Measurements from ENCODE around the gene TRPV6.

Gene TRPV6

DNA sequence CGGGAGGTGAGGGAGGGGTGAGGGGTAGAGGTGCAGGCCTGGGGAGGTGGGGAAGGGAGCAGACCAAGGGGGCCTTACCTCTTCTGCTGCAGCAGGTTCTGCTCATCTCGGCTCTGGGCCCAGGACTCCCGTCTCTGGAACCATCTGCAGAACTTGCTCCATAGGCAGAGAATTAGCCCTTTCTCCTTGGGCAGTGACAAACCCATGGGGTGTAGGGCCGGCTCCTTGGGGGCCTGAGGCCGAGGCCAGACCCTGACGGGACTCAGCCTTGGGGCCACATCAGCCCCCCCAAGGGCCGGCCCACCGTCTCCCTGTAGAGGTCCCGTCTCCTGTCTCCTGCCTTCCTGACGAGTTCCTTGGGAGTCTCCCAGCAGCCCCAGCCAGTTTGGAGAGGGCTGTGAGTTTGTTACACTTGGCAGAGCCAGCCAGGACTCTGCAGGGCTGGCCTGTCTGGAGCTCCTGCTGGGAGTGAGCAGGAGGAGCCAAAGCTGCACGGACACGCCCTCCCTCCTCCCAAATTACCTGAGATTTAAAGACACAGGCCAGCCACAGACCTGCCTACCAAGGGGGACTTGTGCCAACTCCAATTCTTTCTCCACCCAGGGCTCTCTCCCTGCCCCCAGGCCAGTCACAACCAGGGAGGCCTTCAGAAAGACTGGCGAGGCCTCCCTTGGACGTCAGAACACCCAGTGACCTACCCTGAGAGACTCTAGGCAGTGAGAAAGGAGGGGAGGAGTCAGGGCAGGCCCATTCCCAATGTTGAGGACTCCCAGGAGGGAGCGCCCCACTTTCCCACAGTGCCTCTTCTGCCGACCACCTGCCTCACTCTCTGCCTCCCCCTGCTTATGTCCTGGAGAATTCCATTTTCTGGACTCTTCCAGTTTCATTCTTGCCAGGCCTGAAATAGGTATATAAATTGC lies at the start of gene TRPV6:
Gene TRPV6, minus strand, starts transcription at position 435 of the 920 bp plus-strand sequence.
- DNase-seq, result peak; percentile 10

DNA sequence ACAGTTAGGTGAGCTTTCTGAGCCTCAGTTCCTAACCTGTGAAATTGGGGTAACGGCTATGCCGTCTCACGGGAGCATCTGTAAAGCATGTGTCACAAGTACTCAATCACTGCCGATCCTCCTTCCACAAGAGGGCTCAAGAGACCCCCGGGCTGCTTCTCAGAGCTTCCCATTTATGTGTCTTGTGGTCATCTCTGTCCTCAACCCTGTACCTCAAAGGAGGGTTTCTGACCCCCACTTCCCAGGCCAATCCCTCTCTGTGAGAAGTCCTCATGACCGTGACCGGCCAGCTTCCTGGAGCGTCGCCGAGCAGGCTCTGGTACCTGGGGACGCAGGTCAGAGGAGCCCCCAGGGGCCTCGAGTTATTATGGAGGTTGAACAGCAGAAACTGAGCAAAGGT lies 48.5 kb upstream of the TRPV6 start:
- DNase-seq, result no peak

DNA sequence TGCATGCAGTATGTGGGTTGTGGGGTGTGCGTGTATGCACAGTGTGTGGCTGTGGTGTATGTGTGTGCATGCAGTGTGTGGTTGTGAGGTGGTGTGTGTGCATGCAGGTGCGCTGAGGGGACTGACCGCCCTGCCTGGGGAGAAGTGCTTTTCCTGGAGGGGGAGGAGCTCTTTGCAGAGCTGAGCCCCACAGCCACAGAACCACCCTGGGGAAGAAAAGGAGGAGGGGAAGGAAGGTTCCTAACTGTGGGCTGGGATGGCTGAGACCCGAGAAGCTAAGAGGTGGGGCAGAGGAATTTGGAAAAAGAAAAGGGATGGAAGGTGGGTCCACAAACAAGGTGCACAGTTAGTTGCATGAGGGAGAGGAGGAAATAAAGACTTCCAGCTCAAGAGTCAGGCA lies 48.1 kb upstream of the TRPV6 start, which contains the start of gene TRPV5:
Gene TRPV5, minus strand, starts transcription at position 123 of the 400 bp plus-strand sequence. CDS start 287 bp downstream, outside the sequence.
- no peak for DNase-seq

DNA sequence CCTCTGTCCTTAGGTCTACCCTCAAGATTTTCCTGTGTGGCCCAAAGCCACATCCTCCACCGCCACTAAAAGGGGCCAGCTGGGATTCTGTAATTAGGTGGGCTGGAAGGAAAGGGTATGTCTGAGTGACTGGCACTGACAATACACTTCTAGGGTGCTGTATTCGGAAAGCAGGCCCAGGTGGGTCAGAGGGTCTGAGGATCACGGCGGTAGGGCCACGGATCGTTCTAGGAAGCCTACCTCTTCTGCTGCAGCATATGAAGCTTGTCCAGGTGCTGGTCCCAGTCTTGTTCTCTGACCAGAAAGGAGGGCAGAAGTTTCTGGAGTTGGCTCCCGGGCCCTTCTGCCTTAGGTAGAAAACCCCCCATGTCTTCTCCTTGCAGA lies 47.5 kb upstream of the TRPV6 start:
- no peak for DNase-seq

DNA sequence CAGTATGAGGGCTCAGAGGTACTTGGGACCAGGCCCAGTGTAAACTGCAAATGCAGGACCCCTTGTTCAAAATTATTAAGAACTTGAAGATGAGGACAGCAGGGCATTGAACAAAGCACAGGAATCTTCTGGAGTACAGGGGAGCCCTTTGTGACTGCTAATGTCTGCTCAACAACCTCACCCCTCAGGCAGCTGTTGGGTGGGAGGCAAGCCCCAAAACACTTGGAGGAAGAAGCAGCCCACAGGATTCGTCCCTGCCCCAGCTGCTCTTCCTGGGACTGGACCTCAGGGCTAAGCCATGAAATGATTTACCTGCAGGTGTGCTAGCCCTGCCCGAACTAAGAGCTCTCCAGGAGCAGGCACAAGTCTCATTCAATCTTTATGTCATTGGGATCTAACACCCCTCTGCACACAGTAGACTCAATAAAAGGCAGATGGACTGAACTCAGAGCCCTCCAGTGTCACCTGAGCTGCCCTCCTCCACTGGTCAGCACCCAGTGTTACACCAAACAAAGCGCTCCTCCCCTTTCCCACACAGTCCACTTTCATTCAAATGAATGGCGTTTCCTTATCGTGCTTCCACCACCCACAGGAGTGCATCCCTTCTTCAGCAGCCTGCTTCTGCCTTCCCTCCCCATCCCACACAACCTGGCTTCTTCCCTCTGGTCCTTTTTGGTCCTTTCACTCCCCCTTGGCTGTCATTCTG lies 47.0 kb upstream of the TRPV6 start:
- no peak for DNase-seq

DNA sequence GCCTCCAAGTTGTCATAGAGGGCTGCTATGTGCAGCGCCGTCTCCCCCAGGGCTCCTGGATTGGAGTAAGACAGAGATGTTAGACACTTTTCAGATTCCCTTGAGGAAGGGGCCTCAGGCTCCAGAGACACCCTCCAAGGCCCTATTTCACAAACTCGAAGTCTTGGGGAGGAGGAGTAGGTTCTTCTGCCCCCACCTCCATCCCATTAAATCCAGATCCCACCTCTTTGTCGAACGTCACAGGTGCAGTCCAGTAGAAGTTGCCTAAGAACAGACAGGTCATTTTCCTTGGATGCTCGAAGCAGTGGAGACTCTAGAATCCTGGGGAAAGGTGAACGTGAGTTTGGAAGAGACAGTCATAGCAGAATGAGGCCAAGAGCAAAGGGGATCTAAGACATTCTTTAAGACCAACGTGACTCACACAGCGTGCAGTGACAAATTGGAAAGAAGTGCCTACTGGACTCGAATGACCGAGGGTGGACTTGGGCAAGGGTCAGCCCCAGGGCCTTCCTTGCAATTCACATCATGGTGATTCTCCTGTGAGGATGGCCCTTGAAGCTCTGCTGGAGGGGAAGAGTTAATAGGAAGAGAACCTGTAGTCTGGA lies 44.7 kb upstream of the TRPV6 start:
- no peak for DNase-seq

DNA sequence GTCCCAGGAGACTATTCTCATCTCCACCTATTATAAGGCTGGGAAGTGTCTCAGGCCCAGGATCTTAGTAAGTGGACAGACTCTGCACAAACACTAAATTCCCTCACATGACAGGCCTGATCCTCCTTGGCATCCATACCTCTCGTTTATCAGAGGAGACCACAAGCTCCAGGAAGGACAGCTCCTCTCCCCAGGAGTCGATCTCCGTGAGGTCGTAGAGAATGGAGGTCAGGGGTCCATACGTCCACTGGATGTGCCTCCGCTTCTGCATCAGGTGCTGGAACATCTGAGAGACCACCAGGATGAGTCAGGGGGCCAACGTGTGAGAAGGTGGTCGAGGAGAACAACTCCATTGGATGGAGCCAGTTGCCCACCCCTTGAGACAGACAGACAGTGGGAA lies 42.4 kb upstream of the TRPV6 start:
- no peak for DNase-seq

DNA sequence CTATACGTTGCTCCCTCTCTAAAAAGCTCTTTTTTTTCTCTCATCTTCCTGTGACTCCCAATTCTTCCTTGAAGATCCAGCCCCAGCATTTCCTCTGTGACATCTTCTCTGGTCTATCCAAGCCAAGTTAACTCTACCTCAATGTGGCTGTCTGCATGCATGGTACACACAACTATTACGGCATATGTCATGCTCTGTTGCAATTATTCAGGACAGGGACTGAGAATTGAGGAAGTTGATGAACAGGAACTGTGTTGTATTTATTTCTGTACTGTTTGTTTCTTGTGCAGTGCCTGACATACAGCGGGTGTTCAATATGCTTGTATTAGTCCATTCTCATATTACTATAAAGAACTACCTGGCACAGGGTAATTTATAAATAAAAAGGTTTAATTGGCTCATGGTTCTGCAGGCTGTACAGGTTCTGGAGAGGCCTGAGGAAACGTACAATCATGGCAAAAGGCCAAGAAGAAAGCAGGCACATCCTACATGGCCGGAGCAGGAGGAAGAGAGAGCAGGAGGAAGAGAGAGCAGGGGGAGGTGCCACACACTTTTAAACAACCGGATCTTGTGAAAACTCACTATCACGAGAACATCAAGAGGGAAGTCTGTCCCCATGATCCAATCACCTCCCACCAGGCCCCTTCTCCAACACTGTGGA lies 41.7 kb upstream of the TRPV6 start:
- DNase-seq, result no peak

DNA sequence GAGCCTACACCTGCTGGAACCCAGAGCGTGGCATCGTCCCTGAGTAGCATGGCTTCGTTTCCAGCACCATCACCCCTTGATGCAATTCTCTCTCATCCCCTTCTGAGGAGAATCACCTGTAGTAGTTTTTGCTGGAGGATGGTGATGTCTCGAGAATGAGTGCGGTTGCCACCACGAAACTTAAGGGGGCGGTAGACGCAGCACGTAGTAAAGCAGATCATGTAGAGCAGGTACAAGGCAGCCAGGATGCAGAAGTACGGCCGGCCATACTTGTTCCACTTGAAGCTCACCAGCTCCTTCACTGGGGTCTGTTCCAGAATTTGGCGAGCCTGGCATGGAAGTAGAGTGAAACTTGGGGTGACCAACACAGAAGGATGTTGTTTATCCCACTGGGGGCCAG lies 39.9 kb upstream of the TRPV6 start:
- no peak for DNase-seq

DNA sequence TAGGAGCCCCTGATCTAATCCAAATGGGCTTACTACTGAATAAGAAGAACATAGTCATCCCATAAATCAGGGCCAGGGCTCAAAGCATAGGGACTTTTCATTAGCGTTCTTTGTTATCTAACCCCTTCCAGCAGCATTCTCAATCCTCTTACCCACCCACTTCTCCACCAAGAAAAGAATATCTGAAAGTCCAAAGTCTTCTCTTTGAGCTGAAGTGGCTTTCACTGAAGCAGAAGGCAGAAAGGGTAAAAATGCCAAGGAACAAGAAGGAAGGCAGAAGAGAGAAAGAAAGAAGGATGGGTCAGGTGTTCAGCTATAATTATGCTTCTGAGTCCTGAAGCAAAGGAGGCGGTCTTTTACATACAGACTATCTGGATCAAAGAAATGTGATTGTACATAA lies 37.8 kb upstream of the TRPV6 start:
- no peak for DNase-seq

DNA sequence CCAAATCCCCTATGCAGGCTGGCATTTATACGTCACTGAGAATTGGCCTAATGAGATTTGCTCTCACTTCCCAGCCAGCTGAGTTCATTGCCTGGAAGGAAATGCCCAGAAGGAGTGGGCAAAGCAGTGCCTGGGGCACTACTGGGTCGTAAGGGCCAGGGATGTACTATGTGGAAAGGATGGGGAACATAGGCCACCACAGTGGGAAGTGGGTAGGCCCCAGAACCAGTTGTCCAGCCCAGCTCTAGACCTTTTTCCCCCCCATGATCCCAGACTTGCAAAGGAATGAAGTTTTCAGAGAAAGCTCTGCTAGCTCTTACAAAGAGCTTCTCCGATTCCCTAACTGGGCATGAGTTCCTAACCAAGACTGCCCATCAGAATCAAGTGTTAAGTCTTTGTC lies 34.1 kb upstream of the TRPV6 start:
- no peak for DNase-seq

DNA sequence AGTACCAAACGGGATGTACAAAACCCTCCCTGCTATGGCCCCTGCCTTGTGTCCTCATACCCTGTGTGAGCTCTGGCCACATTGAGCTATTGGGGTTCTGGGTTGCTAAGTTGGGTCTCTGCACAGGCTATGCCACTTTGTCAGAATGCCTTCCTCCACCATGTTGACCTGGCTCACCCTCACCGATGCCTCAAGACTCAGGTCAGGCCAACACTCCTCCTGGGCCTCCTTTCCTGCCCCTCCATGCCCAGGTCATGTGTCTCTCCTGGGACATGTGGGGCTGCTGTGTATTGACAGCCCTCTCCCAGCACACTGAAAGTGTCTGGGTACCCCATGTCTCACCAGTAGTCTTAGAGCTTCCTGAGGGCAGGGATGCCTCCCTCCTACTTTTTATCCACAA lies 33.4 kb upstream of the TRPV6 start:
- DNase-seq, result no peak

DNA sequence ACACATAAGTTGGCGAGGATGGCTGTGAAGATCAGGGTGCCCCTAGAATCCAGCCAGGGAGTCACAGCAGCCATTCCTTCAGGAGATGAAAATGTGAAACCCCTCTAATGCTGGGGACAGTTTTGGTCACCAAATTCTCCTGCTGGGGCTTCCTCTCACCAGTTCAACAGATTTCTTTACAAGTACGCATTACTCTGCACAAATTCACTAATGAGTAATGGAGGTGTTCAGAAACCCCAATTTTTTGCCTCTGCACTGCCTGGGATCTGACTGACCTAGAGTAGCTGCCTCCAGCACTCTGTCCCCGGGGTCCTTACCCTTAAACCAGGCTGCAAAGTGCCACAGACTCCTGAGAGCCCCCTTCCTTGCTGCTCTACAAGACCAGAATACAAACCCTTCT lies 31.9 kb upstream of the TRPV6 start:
- DNase-seq, result no peak

DNA sequence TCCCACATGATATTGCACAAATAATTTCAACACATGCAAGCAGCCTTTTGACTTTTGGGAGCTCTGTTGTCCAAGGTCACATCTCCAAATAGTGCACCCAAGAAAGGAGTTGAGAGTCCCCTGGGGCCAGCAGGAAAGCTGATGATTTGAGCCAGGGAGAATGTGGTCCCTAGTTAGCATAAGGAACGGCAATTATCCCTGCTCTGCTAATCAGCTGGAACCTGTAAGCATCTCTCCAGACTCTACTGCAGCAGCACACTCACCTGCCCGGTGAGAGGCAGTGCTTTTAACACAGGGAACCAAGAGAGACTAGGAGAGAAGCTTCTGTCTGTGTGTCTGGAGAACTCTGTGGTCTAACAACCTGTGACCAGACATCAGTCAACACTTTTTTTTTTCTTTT lies 31.0 kb upstream of the TRPV6 start:
- no peak for DNase-seq

DNA sequence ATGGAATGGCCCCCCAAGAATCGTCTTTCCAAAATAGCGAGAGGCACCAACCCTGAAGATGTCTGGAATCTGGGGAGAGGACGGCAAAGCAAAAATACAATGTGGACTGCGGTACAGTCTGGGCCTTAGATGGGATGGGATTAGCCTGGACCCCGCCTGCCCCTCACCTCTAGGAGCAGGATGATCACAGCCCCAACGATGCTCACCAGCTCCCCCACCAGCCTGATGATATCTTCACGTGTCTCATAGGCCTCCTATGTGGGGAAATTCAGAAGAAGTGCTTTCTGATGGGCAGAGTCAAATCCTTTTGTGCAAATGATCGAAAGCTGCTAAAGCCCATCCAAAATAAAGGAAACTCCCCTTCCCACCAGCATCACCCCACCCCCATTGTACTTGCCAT lies 29.8 kb upstream of the TRPV6 start:
- DNase-seq, result no peak

DNA sequence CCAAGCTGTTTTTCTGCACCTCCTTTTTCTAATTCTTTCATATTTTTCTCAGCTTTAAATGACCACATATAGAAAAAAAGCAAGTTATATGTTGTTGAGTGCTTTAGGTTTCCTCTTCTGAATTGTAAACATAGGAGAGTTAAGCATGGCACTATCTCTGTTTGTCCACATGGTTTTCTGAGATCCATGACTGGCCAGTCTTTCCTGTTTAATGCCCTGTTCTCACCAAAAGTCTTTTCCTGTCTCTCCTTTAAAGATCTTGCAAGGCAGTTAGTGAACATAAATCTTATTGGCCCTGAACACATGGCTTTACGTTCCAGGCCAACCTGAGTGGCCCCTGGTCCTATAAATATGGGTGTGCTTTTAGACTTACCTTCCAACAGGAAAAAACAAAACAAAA lies 28.6 kb upstream of the TRPV6 start:
- no peak for DNase-seq

DNA sequence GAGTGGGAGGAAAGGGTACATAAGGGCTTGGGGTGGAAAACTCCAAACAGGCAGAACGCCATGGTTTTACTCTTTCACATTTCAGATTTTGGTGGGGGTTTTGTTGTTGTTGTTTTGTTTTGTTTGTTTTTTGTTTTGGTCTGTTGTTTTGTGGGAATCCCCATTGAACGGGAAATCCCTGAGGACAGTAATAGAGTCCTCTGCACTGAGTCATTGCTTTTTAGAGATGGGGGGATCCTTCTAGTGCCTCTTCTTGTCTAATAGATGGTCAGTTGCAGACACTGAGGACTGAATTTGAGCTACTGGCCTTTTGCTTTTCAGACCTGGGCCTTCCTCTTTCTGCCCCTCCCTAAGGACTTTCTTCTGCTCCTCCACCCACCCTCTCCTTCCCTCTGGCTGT lies 28.0 kb upstream of the TRPV6 start:
- DNase-seq, result no peak

DNA sequence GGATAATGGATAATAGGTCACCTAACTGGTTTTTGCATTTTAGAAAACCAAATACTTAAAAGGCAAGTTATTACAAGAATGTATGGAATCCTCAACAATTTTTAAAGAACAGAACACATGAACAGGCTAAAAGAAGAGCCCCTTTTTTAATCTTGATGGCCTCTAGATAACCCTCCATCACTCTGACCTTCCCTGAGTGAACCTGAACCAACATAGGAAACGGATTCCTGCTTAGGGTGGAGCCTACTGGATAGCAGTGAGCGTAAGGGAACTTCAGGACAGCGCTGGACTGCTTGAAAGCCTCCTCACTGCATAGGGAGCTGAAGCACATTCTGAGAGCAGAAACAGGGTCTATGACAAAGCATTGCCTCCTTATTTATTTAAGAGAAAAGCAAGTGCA lies 27.5 kb upstream of the TRPV6 start:
- no peak for DNase-seq

DNA sequence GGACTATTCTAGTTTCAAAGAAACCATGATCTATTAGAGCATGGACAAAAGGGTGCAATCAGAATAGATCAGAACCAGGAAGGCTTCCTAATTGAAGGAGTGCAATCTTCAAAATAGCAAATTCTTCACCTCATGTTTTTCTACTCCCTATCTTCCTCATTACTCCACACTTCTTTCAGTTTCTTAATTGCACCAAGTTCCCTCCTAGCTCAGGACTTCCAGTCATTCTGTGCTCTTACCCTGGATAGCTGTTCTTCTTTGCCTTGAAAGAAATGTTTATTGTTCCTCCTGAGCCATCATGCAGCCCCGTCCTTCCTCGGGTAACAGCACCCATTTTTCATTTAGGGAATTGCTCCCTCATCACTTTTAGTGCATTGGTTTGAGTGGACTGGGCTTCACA lies 24.9 kb upstream of the TRPV6 start:
- DNase-seq, result no peak

DNA sequence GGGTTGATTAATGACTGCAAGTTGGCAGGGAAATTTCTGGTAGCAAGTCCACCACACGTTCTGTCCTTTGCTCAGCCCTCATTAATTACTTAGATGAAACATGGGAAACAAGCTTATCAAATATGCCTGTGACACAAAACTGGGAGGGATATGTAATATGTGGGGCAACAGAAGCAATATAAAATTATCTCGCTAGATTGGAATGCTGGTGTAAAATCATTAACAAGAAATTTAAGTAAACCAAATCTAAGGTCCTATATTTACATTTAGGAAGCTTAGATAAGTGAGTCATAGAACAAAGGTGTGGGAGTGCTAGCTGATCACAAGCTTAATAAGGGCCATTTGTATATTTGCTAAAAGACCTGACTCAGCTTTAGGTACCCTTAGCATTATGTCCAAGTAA lies 24.5 kb upstream of the TRPV6 start:
- no peak for DNase-seq

DNA sequence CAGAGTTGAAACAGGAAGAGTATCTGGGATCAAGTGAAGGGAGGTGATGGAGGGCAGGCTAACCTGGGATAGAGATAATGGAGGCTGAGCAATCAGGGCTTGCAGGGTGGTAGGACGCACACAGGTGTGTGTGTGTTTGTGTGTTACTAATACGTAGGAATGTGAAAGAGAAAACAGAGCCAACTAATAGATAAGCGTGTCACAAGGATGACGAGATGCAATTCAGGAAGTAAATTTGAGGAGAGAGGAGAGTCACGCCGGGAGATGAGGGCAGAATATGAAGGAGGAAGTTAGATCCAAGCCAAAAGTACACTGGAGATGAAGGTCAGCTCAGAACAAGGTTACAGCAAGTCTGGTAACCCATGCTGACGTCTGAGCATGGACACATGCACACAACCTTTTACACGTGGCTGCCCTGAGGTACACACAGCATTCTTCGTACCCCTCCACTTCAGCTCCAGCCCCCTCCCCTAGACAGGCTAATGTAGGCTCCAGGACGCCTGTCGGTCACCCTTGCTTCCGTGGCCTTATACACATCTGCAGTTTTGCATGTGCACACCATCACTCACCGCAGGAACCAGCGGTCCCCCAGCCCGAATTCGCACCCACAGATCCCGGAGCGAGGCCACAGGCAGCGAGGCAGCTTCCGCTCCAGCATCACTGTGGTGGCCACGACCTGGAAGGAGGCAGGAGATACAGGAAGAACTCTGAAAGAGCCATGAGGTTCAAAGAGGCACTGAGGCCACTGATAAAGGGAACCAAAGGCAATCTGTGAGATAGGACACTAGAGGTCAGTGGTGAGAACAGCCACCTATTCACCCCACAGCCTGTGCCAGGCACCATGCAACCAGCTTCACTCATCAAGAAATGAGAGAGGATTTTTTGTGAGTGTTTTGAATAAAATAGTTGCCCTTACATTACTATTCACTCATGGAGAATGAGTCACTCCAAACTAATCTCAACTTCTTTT lies 23.7 kb upstream of the TRPV6 start:
- DNase-seq, result no peak

DNA sequence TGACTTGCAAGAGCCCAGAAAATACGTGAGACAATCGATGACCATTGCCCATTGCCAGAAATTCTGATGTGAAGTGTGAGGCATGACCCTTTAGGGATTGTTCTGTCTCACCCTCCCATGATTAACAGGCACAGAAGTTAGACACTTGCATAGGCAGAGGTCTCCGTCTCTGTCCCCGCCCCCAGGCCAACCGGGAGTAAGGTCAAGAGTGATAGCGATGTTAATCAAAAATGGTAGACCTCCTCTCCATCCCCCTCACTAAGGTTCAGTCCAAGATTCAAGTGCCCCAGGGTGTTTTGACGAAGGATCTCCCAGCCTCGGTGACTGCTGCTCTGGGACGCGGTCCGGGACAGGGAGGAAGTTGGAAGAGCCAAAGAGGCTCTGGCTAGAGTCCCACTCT lies 22.7 kb upstream of the TRPV6 start:
- DNase-seq, result no peak
